Activated CD4-positive, alpha-beta memory T cell treated with anti-CD3 and anti-CD28 coated beads, Interleukin-2, amount 10 ng/mL, durations not matched to agents 7 days and 5 days (primary cell): Measurements from ENCODE around the gene FAM53B. TPM values are rescaled to one million over a fixed set of nuclear protein-coding genes. Genes with fewer than 3 reads are reported as not detected.

Source experiments
- CTCF ChIA-PET: fragments of 350-600 bp; sonication (Branson Sonifier 250); formaldehyde crosslinking; loops from one replicate; lab custom pipeline; 2021; ENCODE audit warnings: antibody characterized with exemption, inconsistent platforms; lab: Charles Lee
- POLR2A ChIA-PET: fragments of 350-600 bp; sonication (Branson Sonifier 250); formaldehyde crosslinking; loops from one replicate; lab custom pipeline; 2021; ENCODE audit warnings: antibody characterized with exemption; lab: Charles Lee
- DNase-seq: peaks from one replicate; pipeline ENCODE4 v3.0.0-alpha.2; 2020
- H3K27ac Mint-ChIP-seq: one replicate; pipeline ENCODE4 v1.8.0; 2021; ENCODE audit warnings: mild to moderate bottlenecking, mixed read lengths
- H3K27me3 Mint-ChIP-seq: one replicate; pipeline ENCODE4 v1.8.0; 2021; ENCODE audit warnings: mixed read lengths
- H3K36me3 Mint-ChIP-seq: one replicate; pipeline ENCODE4 v1.8.0; 2021; ENCODE audit warnings: low read depth, mixed read lengths
- H3K4me1 Mint-ChIP-seq: one replicate; pipeline ENCODE4 v1.8.0; 2021; ENCODE audit warnings: mixed read lengths
- H3K4me3 Mint-ChIP-seq: one replicate; pipeline ENCODE4 v1.8.0; 2021; ENCODE audit warnings: mild to moderate bottlenecking, mixed read lengths
- H3K9me3 Mint-ChIP-seq: one replicate; pipeline ENCODE4 v1.8.0; 2021; ENCODE audit warnings: mixed read lengths
- total RNA-seq, 2 experiments: library from RNA; stranded (reverse); gene quantifications; one replicate each; pipeline ENCODE4 v1.2.3, GENCODE V29; 2021

The FAM53B gene
- total RNA-seq, 2 experiments from 2014 or later, result 44.9 to 46.6 TPM

- Mint-ChIP-seq H3K4me3 (no peak overlapping the region), H3K27ac (no peak overlapping the region), H3K9me3 (no peaks in the 10 kb centered on the region), H3K27me3 (no peaks in the 10 kb centered on the region), H3K4me1 (no peaks in the 10 kb centered on the region), H3K36me3 (no peaks in the 10 kb centered on the region)
- POLR2A ChIA-PET, result no interaction called here
- DNase-seq, result no peak
- CTCF ChIA-PET, result no interaction called here
Measured at GRCh38 chr10:124573726-124574455, 170.3 kb downstream of the FAM53B start.

DNA sequence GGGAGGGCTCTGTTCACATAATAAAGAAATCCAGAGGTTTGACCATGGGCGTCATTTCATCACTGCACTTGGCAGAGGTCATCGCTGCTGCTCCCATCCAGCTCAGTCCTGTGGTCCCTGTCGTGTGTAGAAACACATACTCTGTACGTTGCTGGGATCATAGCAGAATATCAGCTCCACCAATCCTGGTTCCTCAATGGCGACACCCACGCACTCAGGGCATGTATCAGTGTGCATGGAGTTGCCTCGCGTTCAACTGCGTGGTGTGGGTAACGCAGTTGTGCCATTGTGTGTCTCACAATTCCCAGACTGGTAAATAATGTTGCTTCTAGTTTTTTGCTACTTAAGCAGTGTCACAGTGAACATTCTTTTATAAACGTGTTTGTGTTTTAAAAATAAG, 171.4 kb downstream of the FAM53B start:
- Mint-ChIP-seq H3K4me1 (no peaks in the 10 kb centered on the region), H3K27ac (no peak overlapping the region), H3K27me3 (no peaks in the 10 kb centered on the region), H3K36me3 (no peaks in the 10 kb centered on the region), H3K4me3 (no peak overlapping the region), H3K9me3 (no peaks in the 10 kb centered on the region)
- CTCF ChIA-PET, result no interaction called here
- POLR2A ChIA-PET, result no interaction called here
- DNase-seq, result no peak

DNA sequence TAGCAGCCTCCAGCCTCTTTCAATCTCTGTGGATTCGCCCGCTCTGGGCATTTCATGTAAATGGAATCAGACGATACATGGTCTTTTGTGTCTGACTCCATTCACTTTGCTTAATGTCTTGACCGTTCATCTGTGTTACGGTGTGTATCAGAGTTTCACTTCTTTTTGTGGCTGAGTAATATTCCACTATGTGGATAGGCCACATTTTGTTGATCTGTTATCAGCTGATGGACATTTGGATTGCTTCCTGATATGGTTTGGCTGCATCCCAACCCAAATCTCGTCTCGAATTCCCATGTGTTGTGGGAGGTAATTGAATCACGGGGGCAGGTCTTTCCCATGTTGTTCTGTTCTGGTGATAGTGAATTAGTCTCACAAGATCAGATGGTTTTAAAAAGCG, 173.5 kb downstream of the FAM53B start:
- POLR2A ChIA-PET, result no interaction called here

DNA sequence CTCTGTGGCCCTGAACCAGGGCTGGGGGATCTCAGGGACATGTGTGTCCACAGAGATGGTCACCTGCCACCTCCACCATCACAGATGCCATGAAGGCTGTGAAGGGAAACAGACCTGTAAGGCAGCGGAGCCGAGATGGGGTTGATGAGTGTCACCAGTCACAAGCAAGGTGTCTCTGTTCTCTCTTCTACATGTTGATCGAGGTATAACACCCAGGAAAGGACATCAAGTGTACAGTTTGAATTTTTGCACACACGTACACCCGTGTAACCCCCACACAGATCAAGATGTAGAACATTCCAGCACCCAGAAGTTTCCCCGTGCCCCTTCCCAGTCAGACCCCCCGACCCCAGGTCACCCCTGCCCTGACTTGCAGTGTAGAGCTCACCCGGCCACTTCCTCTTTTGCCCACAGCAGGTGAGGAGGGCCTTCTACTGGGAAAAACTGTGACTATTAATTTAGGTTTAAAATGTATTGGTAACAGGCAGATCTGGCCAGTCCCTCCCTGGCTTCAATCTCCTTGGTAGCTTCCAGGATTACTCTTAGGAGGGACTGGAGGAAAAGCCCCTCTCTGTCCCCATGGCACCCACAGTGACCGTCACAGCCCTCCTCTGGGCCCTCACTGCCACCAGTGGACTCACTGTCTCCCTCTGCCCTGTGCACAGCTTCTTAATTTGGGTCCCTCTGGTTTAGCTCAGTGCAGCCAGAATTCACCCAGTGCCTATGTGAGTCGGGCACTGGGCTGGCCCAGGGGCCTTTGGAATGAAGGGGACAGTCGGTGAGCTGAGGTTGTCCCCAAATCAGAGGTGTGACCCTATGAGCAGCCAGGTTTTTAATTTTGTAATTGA, 174.3 kb downstream of the FAM53B start:
- Mint-ChIP-seq H3K27ac (no peak overlapping the region), H3K36me3 (no peaks in the 10 kb centered on the region)

More for the DNA sequence above, 173.5 kb downstream of the FAM53B start:
- H3K4me1 Mint-ChIP-seq, result no peaks in the 10 kb centered on the region
- no peak overlapping the region for H3K27ac Mint-ChIP-seq
- no peaks in the 10 kb centered on the region for H3K36me3 Mint-ChIP-seq
- H3K9me3 Mint-ChIP-seq, result no peaks in the 10 kb centered on the region
- no peaks in the 10 kb centered on the region for H3K27me3 Mint-ChIP-seq
- DNase-seq, result no peak
- CTCF ChIA-PET, result no interaction called here
- H3K4me3 Mint-ChIP-seq, result no peak overlapping the region

More for the DNA sequence above, 174.3 kb downstream of the FAM53B start:
- no peak for DNase-seq
- Mint-ChIP-seq H3K4me3 (no peak overlapping the region), H3K4me1 (no peaks in the 10 kb centered on the region), H3K27me3 (no peaks in the 10 kb centered on the region), H3K9me3 (no peaks in the 10 kb centered on the region)
- POLR2A ChIA-PET, result no interaction called here
- CTCF ChIA-PET, result no interaction called here

Other genes with a start within 250 kb of the FAM53B start
- 10 to 100 TPM; 32.3 to 32.5 TPM for gene EEF1AKMT2, start 47.5 kb upstream of the FAM53B start, total RNA-seq
- gene ABRAXAS2, start 57.4 kb upstream of the FAM53B start, total RNA-seq, result 10 to 100 TPM; 14.5 to 15.3 TPM
- gene ZRANB1, start 197.7 kb upstream of the FAM53B start, total RNA-seq, result 10 to 100 TPM; 11.2 to 12.3 TPM